Heart left ventricle (tissue), 13 donors: ENCODE measurements around the gene SUFU.

ENCODE experiments used
- POLR2A ChIP-seq, 2 donors: fragments of 450-650 bp; IDR thresholded peaks; one replicate each; pipeline ENCODE4 v1.6.1; 2017; ENCODE audit warnings: antibody characterized with exemption in 2 of 2, mild to moderate bottlenecking in 2 of 2, moderate library complexity in 2 of 2
- TF ChIP-seq, protein P1 (sequence below), 12 donors: fragments of 200-600 bp; sonication (generic) in 4 of 12; IDR thresholded peaks; one replicate each; pipeline versions ENCODE4 v1.5.0 to v1.8.0; 2018 to 2022; ENCODE audit warnings: antibody characterized with exemption in 12 of 12, mild to moderate bottlenecking in 5 of 12
- donor health status: ischemic (EF 13 %, LVEDD 7.1; RV severe dilation, severe dysfunction).
- donor health status: DM: no; HTN: yes; CAD: no.
- donor health status: DM: no; HTN: no; CAD: no.
- donor health status: ischemic (EF 25% LVEDD 6.9; RV normal size, moderate dysfunction).
- donor health status: ischemic (EF 25% LVEDD 5.7; RV mildly dilated, moderate dysfunction).
- donor health status: ischemic (EF 35%, LVEDD 5.7; RV mildly dilated, moderate dysfunction).
- donor health status: nonischemic (EF 11% LVEDD 7.7; RV severe dilation, severe dysfunction).
- donor health status: DM: yes; HTN: yes; CAD: no.
- donor health status: PGD.
- donor health status: ischemic (EF 29% LVEDD 5.4; RV normal size, mild dysfunction).
- donor health status: nonischemic (EF 23%, LVEDD 6.1; RV moderate dilation, normal function).

DNA sequence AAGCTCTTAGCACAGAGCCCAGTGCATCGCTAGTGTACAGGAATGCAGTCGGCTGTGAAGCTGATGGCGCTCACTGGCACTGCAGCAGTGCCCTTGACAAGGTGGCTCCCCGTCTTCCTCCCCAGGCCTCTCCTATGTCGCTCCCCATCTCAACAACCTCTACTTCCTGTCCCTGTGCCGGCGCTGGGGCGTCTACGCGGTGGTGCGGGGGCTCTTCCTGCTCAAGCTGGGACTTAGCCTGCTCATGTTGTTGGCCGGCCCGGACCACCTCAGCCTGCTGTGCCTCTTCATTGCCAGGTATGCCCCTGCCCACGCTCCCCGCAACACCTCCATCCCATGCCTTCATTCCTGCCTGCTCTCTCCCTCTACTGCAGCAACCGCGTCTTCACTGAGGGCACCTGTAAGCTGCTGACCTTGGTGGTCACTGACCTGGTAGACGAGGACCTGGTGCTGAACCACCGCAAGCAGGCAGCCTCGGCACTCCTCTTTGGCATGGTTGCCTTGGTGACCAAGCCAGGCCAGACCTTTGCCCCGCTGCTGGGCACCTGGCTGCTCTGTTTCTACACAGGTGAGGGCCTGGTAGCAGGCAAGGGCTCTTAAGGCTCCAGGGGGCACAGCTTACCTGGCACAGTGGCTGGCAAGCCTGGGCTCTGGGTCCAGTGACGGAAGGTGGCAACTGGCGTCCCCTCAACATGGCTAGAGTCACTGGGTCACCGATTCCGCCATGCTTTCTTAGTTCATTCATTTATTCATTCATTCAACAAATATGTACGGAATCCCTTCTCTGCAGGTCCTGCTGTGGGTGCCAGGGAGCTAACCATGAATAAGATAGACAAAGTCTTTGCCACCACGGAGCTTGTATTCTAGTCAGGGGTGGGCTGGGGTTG, 30.1 kb upstream of the SUFU start:
- TF ChIP-seq, protein P1, sequence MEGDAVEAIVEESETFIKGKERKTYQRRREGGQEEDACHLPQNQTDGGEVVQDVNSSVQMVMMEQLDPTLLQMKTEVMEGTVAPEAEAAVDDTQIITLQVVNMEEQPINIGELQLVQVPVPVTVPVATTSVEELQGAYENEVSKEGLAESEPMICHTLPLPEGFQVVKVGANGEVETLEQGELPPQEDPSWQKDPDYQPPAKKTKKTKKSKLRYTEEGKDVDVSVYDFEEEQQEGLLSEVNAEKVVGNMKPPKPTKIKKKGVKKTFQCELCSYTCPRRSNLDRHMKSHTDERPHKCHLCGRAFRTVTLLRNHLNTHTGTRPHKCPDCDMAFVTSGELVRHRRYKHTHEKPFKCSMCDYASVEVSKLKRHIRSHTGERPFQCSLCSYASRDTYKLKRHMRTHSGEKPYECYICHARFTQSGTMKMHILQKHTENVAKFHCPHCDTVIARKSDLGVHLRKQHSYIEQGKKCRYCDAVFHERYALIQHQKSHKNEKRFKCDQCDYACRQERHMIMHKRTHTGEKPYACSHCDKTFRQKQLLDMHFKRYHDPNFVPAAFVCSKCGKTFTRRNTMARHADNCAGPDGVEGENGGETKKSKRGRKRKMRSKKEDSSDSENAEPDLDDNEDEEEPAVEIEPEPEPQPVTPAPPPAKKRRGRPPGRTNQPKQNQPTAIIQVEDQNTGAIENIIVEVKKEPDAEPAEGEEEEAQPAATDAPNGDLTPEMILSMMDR (IDR thresholded peaks at IDR 0.05): no peak
- TF ChIP-seq POLR2A (IDR thresholded peaks at IDR 0.05): no peak
